SKM-1 (cell line): Measurements from ENCODE around the gene NHP2.

Source experiments
- DNase-seq: peaks from one replicate; lab custom pipeline; 2025; ENCODE audit not compliant: unreplicated experiment; lab: John Stamatoyannopoulos, UW

The NHP2 gene

GRCh38 chr5:178176791-178177190 lies 23.1 kb upstream of the NHP2 start:
- no peak for DNase-seq

- no peak for DNase-seq
Observed at GRCh38 chr5:178174456-178174855, 20.8 kb upstream of the NHP2 start.

- no peak for DNase-seq
Observed at GRCh38 chr5:178170455-178170854, 16.8 kb upstream of the NHP2 start.

- DNase-seq = no peak
Observed at GRCh38 chr5:178165581-178165980, 11.9 kb upstream of the NHP2 start.

GRCh38 chr5:178163772-178164735 lies 10.4 kb upstream of the NHP2 start:
- peak; percentile 56 for DNase-seq

- DNase-seq = no peak
Observed at GRCh38 chr5:178162481-178162880, 8.8 kb upstream of the NHP2 start.

- DNase-seq = no peak
Observed at GRCh38 chr5:178160176-178160575, 6.5 kb upstream of the NHP2 start.

GRCh38 chr5:178155065-178155464 lies 1.4 kb upstream of the NHP2 start:
- DNase-seq = no peak

DNA sequence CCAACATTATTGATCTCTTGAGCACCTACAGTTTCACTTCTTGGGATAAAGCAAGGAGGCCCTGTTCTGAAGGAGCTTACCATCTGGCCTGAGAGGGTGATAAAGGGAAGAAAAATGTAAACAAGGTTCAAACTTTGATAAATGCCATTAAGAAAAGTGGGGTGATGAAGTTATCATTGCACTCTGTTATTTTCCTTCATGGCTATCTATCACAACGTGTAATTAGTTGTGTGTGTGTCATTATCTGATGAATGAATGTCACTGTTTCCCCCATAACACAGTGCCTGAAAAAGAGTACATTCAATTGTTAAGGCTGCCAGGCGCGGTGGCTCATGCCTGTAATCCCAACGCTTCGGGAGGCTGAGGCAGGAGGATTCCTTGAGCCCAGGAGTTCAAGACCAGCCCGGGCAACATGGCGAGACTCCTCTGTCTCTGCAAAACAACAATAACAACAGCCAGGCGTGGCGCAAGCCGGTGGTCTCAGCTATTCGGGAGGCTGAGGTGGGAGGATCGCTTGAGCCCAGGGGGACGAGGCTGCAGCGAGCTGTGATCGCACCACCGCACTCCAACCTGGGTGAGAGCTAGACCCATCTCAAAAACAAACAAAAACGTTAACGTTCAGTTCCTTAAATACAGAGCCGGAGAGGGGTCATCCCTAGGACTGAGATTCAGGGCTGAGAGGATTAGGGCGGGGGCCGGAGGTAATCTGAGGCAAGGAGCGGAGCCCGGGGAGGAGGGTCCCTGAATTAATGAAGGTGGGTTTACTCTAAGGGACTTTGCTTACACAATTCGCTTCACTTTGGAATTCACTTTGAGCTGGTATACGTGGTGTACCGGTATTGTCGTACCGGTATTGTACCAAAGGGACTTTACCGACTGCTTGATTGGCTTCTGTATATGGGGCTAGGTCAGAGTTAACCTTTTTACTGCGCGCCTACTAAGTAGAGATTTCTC lies 917 bp downstream of the NHP2 start:
- DNase-seq = no peak

DNA sequence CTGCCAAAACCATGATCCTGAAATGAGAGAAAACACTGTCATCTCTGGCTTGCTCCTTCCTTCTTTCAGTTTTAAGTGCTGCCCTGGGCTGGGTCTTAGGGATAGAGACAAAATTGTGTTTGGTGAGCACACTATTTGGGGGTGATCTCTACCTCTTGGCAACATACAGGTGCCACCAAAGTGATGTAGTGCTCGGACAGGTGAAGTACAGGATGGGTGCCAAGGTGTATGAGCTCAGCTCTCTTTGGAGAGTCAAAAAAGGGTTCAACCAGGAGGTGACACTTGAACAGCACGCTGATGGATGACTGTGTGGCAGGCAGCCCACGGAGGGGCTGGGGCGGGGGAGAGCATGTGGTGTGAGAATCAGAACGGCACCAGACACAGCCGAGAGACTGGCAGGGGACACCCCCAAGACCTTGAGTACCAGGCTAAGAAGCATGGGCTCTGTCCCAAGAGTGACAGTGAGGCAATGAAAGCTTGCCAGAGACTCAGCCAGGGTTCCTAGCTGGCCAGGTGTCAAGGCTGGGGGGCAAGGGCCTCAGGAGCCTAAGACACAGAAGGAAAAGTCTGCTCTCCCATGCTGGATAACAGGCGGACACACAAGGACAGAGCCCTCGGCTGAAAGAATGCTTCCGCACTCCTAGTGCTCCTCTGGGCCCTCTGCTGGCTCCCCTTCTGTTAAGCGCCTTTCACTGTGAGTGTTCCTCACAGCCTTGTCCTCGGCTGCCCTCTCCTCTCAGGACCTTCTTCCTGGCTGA lies 2.5 kb downstream of the NHP2 start:
- DNase-seq = no peak

- no peak for DNase-seq
Observed at GRCh38 chr5:178149199-178149932, 4.3 kb downstream of the NHP2 start.

DNA sequence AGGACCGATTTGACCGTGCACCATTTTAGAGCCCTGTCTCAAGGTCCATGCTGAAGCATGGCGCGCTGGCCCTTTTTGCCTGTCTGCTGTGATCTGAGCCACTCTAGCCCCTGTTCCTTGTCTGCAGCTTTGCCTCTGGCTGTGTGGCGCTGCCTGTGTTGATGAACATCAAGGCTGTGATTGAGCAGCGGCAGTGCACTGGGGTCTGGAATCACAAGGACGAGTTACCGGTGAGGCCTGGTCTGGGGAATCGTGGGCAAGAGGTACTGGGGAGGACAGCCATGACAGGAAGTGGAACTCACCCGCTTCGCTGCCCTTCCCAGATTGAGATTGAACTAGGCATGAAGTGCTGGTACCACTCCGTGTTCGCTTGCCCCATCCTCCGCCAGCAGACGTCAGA lies 6.3 kb downstream of the NHP2 start:
- no peak for DNase-seq

- peak; percentile 21 for DNase-seq
Observed at GRCh38 chr5:178145965-178146820, 7.5 kb downstream of the NHP2 start.

- no peak for DNase-seq
Observed at GRCh38 chr5:178143901-178144300, 9.8 kb downstream of the NHP2 start.

DNA sequence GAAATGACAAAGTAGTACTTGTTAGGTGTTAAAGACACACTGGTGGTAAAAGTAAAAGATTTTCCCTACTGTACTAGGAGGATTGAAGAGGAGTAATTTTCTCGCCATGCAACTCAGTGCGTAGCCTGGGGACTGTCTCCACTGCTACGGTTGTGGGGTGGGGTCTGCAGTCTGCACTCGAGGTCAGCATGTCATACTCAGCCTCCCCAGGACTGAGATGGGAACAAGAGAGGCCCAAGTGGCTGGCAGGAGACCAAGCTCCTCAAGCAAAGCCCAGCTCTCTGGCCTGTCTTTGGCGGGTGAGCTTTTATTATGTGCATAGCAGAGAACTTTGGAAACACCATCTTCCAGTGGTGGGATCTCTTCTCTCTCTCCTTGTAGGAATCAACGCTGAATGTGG lies 10.4 kb downstream of the NHP2 start:
- DNase-seq = no peak

DNA sequence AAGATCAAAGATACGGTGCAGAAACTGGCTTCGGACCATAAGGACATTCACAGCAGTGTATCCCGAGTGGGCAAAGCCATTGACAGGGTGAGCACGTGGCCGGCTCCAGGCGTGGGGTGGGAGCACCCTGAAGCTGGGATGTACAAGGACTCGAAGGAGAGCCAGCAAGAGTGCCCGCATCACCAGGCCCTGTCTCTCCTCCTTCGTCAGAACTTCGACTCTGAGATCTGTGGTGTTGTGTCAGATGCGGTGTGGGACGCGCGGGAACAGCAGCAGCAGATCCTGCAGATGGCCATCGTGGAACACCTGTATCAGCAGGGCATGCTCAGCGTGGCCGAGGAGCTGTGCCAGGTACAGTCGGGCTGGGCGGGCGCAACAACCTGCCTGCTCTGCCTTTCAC lies 11.0 kb downstream of the NHP2 start:
- DNase-seq = no peak

GRCh38 chr5:178141550-178141949 lies 12.1 kb downstream of the NHP2 start:
- no peak for DNase-seq

GRCh38 chr5:178137991-178138390 lies 15.7 kb downstream of the NHP2 start:
- DNase-seq = no peak

- DNase-seq = no peak
Observed at GRCh38 chr5:178136990-178137389, 16.7 kb downstream of the NHP2 start.
